Measurements from ENCODE around the gene ALDH1A2. TPM values are rescaled to one million over a fixed set of nuclear protein-coding genes. Genes with fewer than 3 reads are reported as not detected.

Gene ALDH1A2
- total RNA-seq, 1 donor from 2014 or later: 14.2 TPM

DNA sequence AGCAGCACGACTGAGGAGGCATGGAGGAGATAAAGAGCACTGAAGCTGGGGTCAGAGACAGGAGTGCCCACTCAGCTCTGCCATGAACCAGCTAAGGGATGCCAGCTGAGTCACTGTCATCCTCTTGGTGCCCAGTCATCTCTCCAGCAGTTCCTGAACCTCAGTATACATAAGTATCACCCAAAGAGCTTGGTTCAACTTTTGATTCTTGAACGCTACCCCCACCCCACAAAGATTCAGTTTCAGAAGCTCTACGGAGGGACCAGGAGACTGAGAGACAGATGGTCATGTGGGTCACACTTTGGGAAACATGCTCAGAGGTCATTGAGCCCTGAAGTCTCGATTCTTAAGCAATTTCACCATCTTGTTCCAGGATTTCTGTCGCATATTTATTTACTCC, 108.4 kb downstream of the ALDH1A2 start:
- DNase-seq (ENCODE audit: missing footprints): no peak
- intact Hi-C loops (cut with DNase I): no loop called here
- no peak for ATAC-seq

DNA sequence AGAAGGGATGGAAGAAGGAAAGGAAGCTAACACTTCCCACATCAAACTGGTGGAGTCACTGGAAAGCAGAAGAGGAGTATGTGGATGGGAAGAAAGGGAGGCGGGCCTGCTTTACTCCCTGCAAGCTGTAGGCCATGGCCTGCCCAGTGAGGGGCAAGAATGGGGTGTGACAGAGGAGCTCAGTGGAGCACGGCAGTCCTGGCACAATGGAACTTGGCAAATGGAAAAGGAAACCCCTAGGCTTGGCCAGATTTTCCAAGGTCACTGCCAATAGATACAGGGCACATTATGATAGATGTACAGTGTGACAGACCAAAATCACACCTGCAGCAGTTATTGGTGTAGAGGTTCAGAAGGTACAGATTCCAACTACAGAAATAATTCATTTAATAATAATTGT, 111.6 kb downstream of the ALDH1A2 start:
- intact Hi-C loops (cut with DNase I): no loop called here
- ATAC-seq: no peak
- DNase-seq (ENCODE audit: missing footprints): no peak

DNA sequence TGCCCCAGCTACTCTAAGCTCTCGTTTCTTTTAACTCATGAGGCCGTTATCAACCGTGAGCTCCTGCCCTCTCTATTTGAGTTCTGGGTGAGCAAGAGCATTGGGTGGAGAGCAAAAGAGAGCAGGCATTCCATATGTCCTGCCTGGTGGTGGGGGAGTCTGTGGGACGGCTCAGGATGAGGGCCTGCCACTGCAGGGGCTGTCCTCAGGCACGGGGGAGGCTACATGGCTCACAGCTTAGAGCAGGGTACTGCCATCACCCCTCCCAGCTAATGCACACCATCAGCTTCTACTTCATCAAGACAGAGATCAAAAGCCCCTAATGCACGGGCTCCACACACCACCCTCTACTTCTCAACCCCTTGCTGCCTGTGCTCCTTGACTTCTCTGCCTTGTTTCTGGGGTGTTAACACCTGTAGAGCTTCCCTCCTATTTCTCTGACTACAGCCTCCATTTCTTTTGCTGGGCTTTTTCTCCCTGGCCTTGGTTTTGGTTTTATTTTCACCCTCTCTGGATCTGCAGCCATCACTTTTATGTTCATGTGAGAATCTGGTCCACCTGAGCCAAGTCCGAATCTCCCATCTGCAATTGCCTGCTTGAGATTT, 114.1 kb downstream of the ALDH1A2 start:
- intact Hi-C loops (cut with DNase I): no loop called here
- no peak for DNase-seq (ENCODE audit: missing footprints)
- no peak for ATAC-seq

DNA sequence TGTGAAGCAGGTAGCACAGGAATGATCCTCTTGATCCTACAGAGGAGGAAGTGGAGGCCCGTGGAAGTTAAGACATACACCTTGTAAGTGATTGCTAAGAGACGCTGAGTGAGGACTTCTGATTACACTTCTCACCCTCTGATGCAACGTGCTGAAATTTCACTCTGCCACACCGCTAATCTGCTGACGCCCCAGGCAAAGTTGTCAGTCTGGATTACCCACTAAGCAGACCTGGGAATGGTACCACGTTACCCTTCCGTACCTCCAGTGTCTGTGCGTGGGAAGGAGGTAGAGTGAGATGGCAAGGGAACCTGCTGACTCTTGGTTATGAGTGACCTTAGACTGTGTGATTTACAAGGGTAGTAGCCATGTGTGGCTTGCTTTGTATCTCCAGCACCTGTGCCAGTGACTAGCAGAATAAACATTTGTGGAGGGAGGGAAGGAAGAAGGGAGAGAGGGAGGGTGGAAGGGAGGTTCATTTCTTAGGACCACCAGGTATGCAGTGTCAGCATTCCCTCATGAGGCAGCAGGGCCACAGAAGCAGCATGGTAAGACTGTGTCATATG, 115.0 kb downstream of the ALDH1A2 start:
- intact Hi-C loops (cut with DNase I): no loop called here
- DNase-seq (ENCODE audit: missing footprints): no peak

DNA sequence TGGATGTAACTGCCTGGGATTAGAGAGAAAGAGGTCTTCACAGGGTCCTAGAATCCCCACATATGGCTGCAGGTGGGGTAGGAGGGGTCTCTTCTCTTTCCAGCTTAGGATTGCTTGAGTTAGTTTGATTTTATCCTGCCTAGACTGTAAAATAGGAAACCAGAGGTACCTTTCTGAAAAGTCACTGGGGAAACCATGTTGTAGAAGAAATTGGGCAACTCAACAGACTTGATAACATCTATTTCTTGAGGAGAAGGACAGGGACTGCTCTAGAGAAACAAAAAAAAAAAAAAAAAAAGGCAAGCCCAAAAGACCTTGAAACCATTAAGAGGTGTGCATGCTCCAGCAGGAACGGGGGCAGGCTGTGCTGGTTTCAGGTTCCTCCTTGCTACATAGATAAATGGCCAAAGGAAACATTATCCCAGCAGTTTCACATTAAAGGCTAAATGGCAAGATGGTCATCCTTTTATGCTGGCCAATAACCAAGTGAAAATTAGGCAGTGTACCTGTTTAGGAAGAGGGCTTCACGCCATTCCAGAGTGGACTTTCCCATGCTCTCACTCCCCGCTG, 116.1 kb downstream of the ALDH1A2 start:
- intact Hi-C loops (cut with DNase I): no loop called here
- no peak for DNase-seq (ENCODE audit: missing footprints)
- no peak for ATAC-seq

More for the DNA sequence above, 115.0 kb downstream of the ALDH1A2 start:
- ATAC-seq: no peak

DNA sequence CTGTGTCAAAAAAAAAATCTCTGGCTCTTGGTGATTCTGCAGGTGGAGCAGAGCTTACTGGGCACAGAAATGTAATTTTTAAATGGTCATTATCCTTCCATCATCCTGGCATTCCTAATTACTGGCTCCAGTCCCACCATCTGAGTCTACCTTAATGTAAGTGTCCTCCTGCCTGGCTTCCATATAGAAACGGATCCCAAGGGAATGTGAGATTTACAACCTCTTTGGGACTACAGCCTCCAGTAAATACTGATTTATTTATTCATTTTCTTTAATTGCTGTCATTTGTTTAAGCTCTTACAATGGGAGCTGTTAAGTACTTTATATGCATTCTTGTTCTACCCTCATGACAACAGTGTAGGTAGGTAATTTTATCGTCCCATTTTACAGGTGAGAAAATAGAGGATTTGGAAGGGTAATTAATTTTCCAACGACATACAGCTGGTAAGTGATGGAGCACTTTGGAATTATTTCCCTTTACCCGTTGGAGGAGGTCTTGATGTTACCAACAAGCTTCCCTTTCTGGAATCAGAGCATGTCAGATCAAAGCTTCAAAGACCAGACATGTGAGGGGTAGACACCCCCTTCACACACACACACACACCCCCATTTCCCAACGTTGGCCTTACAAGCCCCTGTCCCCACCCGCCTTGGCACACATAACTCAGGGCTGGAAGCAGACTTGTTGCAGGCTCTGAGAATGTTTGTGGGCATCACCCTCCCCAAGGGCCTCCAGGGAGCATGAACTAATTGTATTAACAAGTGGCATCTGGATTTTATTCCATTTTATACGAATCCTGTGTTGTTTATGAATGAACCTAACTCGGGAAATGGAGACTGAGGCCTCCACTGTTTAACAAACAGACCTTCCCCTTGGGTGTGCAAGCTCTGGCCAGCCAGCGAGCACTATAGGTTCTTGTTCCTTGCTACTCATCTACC, 116.9 kb downstream of the ALDH1A2 start:
- no peak for ATAC-seq
- intact Hi-C loops (cut with DNase I): no loop called here
- no peak for DNase-seq (ENCODE audit: missing footprints)

DNA sequence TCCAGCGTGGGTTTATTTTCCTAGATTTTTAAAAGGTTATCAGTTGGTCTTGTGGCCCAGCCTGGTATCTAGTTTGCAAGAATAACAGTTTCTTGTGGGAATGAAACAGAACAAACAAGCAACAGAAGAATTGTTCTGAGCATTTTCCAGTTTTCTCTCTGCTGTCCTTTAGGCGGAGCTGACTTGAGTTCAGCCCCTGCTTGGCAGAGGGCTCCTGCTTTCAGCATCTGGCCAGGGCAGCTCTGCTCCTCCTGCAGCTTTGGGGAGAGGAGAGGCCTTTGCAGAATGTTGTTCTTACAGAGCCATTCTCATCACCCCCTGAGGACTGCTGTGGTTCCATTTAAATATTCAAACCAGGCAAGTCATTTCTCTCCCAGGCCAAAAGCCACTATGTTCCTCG, 117.7 kb downstream of the ALDH1A2 start:
- intact Hi-C loops (cut with DNase I): no loop called here
- peak; percentile 89 for ATAC-seq
- peak; percentile 74 for DNase-seq (ENCODE audit: missing footprints)

DNA sequence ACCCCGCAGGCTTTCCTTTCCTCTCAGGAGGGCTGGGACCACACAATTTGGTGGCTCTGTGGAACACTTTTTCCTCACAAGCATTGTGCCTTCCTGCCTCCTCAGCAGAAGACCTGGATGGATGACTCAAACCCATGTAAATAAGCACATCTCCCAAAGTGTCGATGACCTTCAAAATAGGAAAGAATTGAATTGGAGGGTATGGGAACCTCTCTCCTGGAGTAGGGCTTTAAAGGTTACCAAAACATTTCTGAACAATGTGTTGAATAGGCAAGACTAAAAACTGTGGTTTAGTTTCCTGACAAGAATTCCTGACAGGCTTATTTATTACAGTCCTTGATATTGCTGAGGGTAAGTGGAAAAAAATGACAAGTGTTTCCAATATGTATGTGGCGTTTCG, 118.2 kb downstream of the ALDH1A2 start:
- intact Hi-C loops (cut with DNase I): no loop called here
- DNase-seq (ENCODE audit: missing footprints): no peak
- ATAC-seq: no peak

DNA sequence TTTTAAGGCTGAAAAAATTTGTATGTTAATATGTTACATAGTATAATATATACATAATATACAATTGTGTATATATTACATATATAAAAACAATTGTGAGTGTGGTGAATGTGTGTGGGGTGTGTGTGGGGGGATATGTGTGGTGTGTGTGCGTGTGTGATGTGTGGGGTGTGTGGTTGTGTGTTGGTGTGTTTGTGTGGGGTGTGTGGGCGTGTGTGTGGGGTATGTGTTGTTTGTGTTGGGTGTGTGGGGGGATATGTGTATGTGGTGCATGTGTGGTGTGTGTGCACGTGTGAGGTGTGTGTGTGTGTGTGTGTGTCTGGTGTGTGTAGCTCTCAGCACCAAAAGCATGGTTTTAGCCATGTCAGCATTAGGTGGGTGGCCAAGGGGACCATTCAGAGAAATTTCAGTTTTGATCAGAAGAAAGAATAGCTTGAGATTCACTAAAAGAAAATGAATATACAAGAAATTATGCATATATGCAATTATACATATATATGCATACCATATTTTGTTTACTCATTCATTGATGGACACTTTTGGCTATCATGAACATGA, 118.9 kb downstream of the ALDH1A2 start:
- intact Hi-C loops (cut with DNase I): no loop called here
- ATAC-seq: no peak
- no peak for DNase-seq (ENCODE audit: missing footprints)

DNA sequence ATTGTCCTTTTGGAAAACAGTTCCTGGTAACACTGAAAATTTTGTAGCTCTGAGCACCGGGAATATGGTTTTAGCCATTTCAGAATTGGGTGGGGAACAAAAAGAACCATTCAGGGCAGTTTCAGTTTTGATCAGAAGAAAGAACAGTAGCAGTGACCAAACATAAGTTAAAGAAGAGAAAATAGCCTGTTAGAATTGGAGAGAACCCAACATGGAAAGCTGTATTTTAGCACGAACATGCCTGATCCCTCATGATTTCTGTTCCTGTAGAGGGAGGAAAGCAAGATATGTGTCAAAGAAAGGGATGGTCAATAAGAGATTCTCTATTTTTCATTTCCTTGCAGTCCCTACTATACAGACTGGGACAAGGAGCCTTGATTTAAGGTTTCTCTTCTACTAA, 119.9 kb downstream of the ALDH1A2 start:
- intact Hi-C loops (cut with DNase I): no loop called here
- no peak for DNase-seq (ENCODE audit: missing footprints)
- no peak for ATAC-seq

DNA sequence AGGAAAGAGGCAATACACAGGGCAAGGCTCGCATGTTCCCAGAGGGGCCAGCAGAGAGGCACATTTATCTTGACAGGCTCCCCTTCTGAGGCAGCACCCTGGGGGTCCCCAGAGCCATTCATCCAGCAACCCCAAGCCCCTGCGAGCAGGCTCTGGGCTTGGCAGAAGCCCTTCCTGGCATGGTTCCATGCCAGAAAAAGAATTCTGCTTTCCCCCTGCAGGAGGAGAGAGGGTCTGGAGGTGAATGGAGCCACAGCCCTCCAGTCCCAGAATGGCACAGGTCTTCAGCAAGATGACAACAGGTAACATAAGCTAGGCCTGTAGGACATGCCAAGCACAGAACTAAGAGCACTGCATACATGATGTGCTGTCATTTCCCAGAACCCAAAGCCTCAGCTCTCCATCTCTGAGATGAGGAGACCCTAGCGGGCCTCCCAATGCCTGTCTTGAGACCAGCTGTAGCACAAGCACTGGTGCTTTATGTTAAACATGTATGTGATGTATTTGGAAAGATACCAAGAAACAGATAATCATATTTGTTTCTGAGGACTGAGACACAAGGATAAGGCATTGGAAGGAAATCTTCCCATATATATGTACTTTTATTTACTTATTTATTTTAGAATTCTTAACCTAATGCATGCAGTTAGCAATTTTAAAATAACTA, 121.6 kb downstream of the ALDH1A2 start:
- ATAC-seq (no peak), DNase-seq (ENCODE audit: missing footprints) (no peak)
- intact Hi-C loops (cut with DNase I): no loop called here

DNA sequence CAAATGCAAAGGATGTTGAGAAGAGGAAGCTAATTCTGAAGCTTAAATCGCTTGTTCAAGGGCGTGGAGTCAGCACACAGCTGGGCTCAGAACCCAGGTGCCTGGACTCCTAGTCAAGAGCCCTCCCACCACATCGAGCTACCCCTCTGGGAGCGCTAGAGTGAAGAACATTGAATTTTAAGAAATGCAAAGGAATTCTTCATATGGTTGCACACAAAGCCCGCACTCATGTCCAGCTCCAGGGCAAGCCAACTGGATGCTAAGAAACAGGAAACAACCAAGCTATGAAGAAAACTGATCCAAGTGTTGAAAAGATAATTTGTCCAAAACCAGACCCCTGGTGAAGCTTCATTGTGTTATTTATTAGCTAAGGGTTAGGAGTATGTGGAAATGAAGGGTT, 122.3 kb downstream of the ALDH1A2 start:
- intact Hi-C loops (cut with DNase I): no loop called here
- no peak for DNase-seq (ENCODE audit: missing footprints)
- no peak for ATAC-seq

DNA sequence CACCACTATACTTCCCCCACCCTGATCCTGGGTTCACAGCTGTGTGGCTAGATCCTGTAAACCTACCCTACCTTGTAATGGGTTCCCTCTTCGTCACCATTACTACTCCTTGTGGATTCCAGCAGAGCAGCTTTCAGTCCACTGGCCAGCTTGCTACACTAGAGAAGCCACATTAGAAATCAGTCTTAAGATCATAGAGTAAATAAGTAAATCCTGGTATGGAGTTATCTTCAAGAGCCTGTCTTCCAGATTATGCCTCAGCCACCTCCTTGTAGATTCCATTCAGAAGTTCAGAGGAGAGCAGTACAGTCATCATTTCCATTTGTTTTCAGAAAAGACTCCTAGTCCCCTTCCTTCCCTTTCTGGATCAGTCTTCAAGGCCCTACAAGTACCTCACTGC, 123.7 kb downstream of the ALDH1A2 start:
- intact Hi-C loops (cut with DNase I): no loop called here

DNA sequence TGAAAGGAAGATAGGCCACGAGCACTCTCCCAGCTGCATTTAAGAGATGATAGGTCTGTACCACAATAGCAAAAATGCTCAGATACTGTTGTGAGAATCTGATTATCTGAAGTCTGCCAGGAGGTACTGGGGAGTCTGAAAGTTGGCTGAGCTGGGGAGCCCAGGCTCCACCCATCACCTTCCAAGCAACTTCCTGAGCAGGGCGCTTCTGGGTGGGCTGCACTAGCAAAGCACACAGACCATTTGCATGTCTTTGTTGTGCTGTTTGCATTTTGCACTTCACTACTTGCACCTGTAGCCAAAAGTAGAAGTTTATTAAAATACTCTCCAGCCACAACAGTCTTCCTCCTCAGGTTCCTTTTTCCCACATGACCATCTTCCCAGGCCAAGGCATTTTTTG, 133.2 kb downstream of the ALDH1A2 start:
- ATAC-seq (no peak), DNase-seq (ENCODE audit: missing footprints) (no peak)
- intact Hi-C loops (cut with DNase I): no loop called here

More for the DNA sequence above, 123.7 kb downstream of the ALDH1A2 start:
- ATAC-seq (no peak), DNase-seq (ENCODE audit: missing footprints) (no peak)

DNA sequence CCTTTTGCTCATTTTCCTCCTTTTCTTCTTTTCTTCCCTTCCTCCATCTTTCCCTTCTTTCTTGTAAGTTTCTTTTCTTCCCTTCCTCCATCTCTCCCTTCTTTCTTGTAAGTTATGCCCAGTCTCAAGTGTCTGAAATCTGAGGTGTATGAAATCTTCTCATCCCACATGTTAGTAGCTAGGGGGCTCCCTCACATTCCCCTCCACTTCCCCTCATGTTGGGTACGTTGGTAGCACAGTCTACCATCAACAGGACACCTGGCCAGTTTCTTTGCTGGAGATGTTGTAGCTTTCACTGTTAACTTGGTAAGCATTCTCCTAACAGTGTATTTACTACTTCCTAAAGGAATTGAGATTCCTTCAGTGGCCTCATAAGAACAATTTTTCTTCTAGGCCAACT, 133.9 kb downstream of the ALDH1A2 start:
- no peak for DNase-seq (ENCODE audit: missing footprints)
- no peak for ATAC-seq
- intact Hi-C loops (cut with DNase I): no loop called here

DNA sequence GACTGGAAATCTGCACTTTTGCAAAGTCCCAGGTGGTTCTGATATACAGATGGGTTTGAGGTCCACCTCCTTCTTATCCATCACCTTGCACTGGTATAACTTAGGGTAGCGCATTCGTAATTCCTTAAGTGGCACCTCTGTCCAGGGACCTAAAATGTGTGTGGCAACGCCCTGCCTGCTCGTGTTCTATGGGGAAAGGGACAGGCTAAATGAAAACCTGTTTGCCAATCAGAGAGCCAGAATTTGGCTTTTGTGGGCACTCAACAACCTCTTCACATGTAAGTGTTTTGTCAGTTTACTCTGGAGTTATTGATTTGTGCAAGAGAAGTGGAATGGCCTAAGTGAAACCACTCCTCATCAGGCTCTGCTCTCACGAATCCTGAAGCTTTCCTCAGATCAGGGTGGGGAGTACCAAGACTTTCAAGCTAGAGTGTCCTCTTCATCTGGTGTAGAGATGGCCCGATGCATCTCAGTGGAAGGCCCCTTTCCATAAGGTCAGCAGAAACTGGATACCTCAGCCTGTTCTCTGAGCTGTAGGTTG, 138.3 kb downstream of the ALDH1A2 start:
- intact Hi-C loops (cut with DNase I): no loop called here
- no peak for ATAC-seq
- no peak for DNase-seq (ENCODE audit: missing footprints)

DNA sequence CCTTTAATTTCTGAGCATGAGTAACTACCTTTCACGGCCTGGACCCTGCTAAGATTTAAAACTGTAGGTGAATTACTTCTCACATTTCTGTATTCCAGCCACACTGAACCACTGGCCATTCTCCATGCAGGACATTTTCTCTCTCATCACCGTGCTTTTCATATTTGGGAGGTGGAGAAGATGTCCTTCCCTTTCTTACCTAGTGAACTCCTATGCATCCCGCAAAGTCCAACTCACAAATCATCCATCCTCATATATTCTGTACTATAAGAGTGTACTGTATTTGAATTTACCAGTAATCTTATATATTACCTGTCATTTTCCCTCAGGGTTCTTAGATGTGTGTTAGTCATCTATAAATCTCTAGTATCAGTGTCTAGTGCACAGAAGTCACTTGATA, 139.9 kb downstream of the ALDH1A2 start:
- DNase-seq (ENCODE audit: missing footprints) (no peak), ATAC-seq (no peak)
- intact Hi-C loops (cut with DNase I): no loop called here

DNA sequence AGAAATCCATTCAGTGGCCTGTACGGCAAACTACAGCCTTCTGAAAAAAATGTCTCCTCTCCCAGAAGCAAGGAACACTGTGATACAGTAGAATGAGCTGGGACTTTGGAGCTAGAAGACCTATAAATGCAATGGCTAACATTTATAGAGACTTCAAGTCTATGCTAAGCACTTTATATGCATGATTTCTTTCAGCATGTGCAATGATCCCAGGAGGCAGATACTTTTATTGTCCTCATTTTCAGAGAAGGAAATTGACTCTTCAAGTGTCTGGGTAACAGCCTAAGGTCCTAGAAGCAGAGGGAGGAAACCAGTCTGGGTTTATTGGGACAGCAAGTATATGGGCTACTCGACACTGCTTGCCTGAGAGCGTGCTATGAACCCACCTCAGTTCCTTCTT, 140.9 kb downstream of the ALDH1A2 start:
- no peak for ATAC-seq
- no peak for DNase-seq (ENCODE audit: missing footprints)
- intact Hi-C loops (cut with DNase I): loop anchor here (5.0 kb wide), 2 partner anchors 118 to 143 kb away; partner anchors contain the start of gene ALDH1A2

Data from Right ventricle myocardium inferior (tissue), 1 donor.